ENCODE results near the gene CCT6A.
"Not testable (repeated sequence)": the region's sequence is repeated elsewhere in the genome, so short reads cannot be mapped to it uniquely, and the experiment has no call there.

Gene CCT6A

DNA sequence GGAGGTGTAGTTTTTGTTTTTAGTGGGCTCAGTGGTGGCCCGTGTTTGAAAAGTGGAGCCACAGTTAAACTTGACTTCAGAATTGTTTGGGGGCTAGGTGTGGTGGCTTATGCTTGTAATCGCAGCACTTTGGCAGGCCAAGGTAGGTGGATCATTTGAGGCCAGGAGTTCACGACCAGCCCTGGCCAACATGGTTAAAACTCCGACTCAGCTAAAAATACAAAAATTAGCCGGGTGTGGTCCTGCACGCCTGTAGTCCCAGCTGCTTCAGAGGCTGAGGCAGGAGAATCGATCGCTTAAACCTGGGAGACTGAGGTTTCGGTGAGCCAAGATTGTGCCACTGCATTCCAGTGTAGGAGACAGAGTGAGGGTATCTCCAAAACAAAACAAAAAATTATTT, 1.8 kb downstream of the CCT6A start:
- no peak for DNase-seq (ENCODE audit: low spot score)

DNA sequence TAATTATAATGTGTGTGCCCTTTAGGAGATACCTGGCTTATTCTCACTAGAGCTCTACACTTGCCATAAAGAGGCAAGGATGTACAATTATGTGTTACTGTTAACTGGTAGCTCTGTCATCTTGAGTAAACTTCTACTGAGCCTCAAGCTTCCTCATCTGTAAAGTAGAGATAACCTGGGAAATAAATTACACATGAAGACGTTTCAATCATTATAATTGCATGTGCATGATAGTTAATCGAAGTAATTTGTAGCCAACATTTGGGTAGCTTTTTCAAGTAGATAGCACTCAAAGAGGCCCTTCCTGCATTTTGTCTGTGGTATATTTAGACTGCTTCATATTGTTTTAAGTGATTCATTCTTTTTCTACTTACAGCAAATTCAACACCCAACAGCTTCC, 2.4 kb downstream of the CCT6A start:
- no peak for DNase-seq (ENCODE audit: low spot score)

DNA sequence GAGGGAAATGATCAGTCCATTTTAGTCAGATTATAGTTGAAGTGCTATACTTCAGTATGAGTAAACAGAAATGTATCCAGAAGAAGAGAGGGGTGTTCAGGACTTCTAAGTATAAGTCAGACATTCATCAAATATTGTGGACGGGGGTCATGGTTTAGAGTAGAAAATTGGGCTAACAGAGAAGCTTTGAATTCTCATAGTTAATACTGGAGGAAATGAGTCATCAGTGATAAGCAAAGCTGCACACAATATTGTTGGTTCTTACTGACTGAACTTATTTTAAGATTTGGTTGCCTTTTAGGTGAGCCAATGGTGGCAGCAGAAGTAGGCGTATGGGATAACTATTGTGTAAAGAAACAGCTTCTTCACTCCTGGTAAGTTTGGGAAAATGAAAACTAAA, 10.8 kb downstream of the CCT6A start:
- DNase-seq (ENCODE audit: low spot score), result no peak

DNA sequence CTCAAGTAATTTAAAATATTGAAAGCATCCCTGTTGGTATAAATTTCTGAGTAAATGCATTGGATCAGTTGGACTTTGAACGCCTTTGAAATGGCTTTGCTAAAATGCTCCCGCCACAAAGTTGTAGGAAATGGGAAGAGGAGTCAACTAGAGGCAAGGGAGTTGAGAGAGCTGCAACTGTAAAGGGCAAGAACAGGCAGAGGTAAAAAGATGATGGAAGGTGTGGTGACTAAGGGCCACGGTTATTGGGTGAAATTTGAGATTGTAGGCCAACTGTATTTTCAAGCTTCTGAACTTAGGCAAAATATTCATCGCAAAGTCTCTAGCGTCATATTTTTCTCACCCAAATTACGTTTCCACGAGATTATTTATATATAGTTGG, 11.9 kb downstream of the CCT6A start:
- DNase-seq (ENCODE audit: low spot score), result no peak

DNA sequence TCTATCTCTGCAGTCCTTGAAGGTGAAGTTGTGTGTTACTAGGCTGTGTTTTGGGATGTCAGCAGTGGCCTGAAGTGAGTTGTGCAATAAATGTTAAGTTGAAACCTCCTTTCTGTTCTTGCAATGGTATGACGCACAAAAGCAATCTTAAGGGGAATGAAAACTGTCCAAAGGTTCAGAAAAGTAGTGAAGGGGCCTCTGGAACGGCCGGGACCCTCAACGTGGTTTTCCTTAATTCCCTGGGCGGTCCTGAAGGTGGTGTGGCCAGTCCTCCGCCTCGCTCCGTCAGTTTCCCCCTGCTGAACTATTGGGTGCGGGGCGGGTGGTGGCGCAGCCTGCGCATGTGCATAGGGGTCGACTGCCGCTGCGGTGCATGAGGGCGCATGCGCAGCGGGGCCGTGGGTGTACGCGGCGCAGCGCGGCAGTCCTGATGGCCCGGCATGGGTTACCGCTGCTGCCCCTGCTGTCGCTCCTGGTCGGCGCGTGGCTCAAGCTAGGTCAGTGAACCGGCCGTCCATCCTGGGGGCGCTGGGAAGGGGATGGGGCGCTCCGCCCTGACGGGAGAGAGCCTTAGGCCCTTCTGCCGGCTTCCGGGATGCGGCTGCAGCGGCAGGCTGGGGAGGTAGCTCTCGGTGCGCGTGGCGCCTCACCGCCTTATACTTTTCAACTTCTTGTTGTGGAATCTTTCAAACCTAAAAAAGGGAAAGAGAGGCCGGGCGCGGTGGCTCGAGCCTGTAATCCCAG, 12.5 kb downstream of the CCT6A start, which contains the start of gene SUMF2:
Gene SUMF2 (plus strand): TSS at position 405 of the 744 bp plus-strand sequence. CDS start 26 bp downstream, at position 431.
- DNase-seq (ENCODE audit: low spot score), result peak; percentile 99

DNA sequence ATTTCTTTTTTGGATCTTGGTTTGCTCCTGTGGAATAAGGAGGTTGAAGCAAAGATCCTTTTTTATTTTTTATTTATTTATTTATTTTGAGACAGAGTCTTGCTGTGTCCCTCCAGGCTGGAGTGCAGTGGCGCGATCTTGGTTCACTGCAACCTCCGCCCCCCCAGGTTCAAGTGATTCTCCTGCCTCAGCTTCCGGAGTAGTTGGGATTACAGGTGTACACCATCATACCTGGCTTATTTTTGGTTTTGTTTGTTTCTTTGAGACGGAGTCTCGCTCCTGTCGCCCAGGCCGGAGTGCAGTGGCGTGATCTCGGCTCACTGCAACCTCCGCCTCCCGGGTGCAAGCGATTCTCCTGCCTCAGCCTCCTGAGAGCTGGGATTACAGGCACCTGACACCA, 14.8 kb downstream of the CCT6A start:
- not testable (repeated sequence) for DNase-seq (ENCODE audit: low spot score)

DNA sequence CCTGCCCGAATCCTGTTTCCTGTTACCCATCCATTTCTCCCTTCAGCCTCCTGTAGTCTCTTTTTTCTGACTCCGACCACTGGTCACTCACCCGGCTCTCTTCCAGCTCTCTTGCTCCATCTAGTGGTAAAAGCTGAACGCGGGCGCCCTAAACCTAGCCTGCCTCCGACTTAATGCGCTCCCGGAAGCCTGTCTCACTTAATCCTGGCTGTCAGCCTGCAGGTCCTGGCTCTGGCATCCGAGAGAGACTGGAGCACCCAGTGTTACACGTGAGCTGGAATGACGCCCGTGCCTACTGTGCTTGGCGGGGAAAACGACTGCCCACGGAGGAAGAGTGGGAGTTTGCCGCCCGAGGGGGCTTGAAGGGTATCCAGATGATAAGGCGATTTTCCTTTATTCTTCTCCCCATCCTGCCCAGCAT, 22.8 kb downstream of the CCT6A start:
- DNase-seq (ENCODE audit: low spot score), result peak; percentile 64

DNA sequence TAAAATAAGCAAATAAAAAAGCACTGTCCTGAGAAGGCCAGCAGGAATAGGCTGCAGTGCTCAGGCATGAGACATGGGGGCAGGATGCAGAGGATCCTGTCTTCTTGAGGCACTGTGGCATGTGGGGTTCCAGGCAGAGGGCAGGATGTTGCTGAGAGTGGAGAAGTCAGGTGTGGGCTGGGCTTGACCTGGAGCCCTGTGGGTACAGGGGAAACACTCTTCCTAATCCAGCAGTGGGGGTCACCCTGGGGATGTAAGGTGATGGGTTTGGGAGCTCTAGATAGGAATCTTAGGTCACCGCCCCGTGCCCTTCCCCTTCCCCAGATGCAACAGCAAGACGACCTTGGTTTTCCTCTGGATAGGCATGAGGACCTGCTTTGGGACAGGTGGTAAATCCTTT, 26.1 kb downstream of the CCT6A start:
- DNase-seq (ENCODE audit: low spot score), result no peak

DNA sequence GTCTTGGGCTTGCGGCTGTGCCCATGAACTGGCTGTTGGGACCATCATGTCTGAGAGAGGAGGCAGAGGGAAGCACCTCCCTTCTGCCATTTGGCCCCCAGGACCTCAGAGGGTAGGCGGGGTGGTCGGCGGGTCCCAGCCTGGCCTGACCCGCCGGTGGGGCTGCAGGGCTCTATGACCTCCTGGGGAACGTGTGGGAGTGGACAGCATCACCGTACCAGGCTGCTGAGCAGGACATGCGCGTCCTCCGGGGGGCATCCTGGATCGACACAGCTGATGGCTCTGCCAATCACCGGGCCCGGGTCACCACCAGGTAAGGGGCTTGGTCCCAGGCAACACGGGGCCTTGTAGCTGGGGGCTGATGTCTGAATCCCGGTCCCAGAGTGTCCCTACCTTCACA, 26.6 kb downstream of the CCT6A start:
- DNase-seq (ENCODE audit: low spot score), result no peak

DNA sequence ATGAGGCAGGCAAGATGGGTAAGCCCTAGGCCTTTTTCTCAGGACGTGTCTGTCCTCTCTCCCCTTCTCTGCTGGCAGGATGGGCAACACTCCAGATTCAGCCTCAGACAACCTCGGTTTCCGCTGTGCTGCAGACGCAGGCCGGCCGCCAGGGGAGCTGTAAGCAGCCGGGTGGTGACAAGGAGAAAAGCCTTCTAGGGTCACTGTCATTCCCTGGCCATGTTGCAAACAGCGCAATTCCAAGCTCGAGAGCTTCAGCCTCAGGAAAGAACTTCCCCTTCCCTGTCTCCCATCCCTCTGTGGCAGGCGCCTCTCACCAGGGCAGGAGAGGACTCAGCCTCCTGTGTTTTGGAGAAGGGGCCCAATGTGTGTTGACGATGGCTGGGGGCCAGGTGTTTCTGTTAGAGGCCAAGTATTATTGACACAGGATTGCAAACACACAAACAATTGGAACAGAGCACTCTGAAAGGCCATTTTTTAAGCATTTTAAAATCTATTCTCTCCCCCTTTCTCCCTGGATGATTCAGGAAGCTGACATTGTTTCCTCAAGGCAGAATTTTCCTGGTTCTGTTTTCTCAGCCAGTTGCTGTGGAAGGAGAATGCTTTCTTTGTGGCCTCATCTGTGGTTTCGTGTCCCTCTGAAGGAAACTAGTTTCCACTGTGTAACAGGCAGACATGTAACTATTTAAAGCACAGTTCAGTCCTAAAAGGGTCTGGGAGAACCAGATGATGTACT, 28.1 kb downstream of the CCT6A start:
- DNase-seq (ENCODE audit: low spot score), result no peak

DNA sequence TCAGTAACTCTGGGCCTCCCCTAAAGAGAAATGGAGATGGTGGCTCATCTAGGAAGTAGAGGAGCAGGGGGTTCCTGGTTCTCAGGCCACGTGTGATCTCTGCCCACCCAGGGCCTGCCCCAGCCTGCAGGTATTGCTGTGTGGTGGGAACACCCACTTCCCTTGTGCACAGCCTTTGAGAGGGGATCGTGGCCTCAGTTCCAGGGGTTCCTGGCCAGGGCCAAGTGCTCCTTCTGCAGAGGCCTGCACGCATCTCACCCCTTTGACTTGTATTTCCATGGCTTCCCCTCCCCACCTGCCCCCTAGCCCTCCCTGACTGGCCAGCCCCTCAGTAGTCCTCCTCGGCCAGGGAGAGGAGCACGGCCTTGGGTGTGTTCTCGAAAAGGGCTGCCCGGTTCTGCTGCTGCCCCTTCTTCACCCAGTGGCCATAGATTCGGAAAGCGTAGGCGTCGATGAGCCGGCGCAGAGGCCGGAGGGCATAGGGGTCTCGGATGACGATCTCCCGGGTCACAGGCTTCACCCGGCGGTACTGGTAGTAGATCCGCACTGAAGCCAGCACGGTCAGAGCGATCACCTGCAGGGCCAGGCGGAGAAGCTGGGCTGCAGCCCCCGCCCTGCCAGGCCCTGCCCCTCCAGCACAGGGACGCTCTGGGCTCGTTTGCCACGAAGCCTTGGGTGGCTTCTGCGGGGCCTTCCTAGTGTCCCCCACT, 29.3 kb downstream of the CCT6A start:
- DNase-seq (ENCODE audit: low spot score), result not testable (repeated sequence)

DNA sequence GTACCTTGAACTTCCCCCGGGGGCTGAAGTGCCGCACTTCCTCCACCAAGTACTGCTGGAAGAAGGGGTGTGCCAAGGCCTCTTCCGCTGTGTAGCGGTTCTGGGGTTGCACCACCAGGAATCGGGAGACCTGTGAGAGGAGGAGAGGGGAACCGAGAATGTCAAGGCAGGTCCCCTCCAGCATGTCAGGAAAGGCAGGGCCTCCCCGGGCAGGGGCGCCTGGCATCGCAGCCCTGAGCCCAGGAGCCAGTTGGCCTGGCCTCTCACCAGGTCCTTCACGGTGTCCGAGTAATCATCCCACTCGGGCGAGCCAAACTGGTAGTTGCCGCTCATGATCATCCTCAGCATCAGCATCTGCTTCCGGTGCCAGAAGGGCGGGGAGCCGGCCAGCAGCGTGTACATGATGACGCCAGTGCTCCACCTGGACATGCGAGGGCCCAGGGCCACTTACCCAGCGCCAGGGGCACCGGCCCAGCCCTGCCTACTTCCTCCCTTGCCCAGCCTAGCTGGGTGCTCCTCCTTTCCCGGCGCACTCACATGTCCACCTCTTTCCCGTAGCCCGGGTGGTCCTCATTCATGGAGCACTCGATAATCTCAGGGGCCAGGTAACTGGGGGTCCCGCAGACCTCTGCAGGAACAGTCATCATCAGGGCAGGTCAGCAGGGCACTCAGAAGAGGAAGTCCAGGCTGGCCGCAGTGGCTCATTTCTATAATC, 30.2 kb downstream of the CCT6A start:
- no peak for DNase-seq (ENCODE audit: low spot score)

DNA sequence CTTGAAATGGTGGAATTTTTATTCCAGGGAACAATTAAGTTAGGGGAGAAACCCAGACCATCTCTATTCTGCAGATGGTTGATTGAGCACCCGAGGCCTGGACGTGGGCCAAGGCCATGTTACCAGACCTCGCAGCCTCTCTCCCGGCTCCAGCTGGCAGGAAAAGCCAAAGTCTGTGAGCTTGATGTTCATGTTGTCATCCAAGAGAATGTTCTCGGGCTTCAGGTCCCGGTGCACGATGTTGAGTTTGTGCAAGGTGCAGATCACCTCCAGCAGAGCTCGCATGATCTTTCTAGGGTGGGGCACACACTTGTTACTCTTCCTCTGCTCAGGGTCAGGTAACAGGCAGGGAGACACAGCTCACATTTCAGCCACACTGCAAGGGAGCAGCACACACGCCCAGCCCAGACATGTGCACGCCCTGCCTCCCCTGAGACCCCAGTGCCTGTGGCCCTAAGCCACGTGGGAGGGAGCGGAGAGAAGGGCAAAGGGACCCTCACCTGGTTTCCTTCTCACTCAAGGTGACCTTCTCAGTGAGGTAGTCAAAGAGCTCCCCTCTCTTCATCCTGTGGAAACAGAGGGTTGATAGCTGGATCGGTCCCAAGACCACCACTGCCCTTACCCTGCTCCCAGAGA, 31.7 kb downstream of the CCT6A start:
- no peak for DNase-seq (ENCODE audit: low spot score)

DNA sequence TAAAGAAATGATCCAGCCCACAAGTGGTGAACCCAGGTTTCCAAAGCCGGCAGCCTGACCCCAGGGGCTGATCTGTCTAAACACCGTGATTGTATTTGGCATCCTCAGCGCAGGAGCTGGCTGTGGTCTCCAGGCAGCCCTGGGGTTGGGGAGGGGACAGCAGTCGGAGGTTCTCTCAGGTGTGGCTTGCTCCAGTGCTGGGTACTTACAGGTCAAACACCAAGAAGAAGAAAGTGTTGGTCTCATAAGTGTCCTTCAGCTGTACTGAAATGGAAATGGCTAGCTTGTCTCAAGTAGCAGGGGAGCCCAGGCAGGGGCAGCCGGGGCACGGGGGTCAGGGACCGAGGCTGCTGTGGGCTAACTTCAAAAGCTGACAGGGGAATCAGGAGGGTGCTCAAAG, 35.2 kb downstream of the CCT6A start:
- no peak for DNase-seq (ENCODE audit: low spot score)

DNA sequence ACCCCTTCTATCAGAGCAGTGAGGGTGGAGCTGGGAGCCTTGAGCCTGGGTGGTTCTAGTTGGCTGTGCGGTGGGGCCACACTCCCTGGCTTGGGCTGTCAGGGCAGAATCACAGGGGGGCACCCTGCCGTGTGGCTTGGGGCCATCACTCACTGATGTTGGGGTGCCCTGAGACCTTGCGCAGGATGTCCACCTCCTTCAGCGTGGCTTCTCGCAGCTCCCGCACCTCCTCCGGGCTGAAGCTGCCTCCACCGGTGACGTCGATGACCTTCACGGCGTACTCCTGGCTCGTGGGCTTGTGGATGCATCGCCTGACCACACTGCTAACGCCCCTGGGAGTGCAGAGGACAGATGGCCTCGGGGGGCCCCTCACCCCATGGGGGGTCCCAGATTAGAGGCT, 35.9 kb downstream of the CCT6A start:
- DNase-seq (ENCODE audit: low spot score), result no peak

DNA sequence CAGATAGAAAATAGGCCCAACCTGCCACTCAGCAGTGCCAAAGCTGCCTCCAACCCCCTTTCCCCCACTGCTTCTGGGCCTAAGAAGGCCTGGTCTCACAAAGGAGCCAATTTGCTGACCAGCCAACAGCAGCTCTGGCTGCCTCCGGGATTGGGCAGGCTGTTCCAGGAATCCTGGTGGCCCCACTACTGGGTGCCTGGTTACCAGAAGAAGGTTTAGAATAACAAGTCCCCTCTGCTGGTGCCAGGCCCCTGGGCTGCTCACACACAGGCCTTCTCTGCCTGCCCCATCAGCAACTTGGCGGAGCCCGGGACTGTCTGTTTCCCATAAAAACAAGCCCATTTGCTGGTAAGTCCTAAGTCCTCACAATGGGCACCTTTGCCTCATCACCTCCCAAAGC, 40.0 kb downstream of the CCT6A start:
- DNase-seq (ENCODE audit: low spot score), result no peak

DNA sequence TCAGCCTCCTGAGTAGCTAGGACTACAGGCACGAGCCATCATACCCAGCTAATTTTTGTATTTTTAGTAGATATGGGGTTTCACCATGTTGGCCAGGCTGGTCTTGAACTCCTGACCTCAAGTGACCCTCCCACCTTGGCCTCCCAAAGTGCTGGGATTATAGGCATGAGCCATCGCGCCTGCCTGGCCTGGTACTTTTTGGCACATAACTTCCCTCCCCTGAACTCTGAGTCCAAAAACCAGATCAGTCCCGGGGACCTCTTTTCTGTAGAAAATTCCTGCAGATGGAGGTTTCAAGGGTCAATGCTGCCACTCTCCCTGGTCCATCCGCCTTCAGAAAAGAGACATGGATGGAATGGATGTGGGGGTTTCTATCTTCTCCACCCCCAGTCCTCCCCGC, 40.8 kb downstream of the CCT6A start:
- not testable (repeated sequence) for DNase-seq (ENCODE audit: low spot score)

DNA sequence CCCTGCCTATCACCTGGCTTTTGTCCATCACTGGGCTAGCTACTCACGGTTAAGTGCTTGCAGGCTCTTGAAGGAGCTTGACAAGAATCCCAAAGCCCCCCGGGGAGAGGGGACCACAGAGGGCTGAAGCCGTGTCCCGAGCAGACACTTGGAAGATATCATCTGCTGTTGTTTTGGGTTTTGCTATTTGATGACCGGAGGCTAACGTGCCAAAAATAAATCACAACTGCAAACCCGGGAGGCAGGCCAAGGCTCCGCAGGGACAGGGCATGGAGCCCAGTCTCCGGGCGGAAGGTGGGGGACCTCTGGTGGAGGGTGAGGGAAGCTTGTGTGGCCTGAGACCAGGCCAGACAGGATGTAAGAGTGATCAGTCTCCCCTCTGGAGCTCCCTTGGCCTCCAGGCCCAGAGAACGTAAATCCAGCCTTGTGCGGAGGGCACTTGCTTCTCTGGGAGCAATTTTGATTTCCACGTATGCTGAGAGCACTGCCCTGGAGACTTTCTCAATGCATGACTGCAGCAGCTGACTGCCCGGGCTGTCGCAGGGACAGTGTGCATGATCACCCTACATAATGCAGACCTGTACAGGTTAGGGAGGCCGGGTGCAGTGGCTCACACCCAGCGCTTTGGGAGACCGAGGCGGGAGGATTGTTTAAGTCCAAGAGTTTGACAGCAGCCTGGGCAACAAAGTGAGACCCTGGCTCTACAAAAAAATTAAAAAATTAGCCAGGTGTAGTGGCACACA, 41.4 kb downstream of the CCT6A start, which contains the start of gene PHKG1:
Gene PHKG1 (minus strand): TSS at position 164 of the 743 bp plus-strand sequence. CDS start 4,011 bp downstream, outside the sequence.
- no peak for DNase-seq (ENCODE audit: low spot score)

DNA sequence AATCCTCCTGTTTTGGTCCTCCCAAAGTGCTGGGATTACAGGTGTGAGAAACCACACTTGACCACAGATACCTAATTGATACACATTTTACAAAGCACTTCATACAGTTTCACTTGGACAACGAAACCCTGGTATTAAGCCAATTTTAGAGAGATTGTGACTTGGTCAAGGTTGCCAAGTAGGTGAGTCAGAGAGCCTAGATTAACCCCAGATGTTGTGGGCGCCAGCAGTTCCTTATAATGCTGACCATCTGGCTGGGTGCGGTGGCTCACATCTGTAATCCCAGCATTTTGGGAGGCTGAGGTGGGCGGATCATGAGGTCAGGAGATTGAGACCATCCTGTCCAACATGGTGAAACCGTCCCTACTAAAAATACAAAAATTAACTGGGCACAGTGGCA, 46.1 kb downstream of the CCT6A start:
- DNase-seq (ENCODE audit: low spot score), result no peak

DNA sequence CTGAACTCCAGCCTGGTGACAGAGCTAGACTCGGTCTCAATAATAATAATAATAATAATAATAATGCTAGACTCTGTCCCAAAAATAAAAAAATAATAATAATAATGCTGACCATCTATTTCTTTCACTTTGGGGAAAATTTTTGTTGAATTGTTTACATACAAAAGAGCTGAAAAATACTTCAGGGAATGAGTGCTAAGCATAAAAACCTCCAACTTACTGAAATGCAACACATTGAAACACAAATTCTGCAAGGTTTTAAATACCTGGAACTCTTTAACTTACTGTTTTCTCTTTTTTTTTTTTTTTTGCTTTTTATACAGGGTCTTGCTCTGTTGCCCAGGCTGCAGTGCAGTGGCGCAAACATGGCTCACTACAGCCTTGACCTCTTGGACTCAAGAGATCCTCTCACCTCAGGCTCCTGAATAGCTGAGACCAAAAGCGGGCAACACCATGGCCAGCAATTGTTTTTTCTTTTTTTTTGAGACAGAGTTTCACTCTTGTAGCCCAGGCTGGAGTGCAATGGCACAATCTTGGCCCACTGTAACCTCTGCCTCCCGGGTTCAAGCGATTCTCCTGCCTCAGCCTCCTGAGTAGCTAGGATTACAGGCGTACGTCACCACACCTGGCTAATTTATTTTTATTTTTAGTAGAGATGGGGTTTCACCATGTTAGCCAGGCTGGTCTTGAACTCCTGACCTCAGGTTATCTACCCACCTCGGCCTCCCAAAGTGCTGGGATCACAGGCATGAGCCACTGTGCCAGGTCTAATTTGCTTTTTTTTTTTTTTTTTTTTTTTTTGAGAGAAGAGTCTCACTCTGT, 46.8 kb downstream of the CCT6A start:
- not testable (repeated sequence) for DNase-seq (ENCODE audit: low spot score)

All from germinal center (tissue), 1 donor.